OCI-LY1 (cell line): ENCODE results near the gene FARS2.

Experiments
- H2AFZ ChIP-seq: fragments of 200-600 bp; sonication (generic), shearing (Covaris generic); 2 replicates; pipeline ENCODE4 v1.6.0; 2014; ENCODE audit warnings: antibody characterized with exemption, mild to moderate bottlenecking, low read length
- H3F3A ChIP-seq: fragments of 200-600 bp; sonication (generic), shearing (Covaris generic); 2 replicates; pipeline ENCODE4 v1.6.0; 2014; ENCODE audit warnings: mild to moderate bottlenecking, antibody characterized with exemption, low read length, moderate library complexity; ENCODE audit not compliant: insufficient read depth
- H3K27ac ChIP-seq: fragments of 200-600 bp; sonication (generic); 2 replicates; pipeline ENCODE4 v1.5.1; 2014; ENCODE audit warnings: low read length, mixed run types, mild to moderate bottlenecking, low read depth; ENCODE audit not compliant: poor library complexity, severe bottlenecking
- H3K27me3 ChIP-seq: fragments of 200-600 bp; sonication (generic); 2 replicates; pipeline ENCODE4 v1.6.0; 2014; ENCODE audit warnings: antibody characterized with exemption, mild to moderate bottlenecking, low read length, moderate library complexity; ENCODE audit not compliant: insufficient read depth
- H3K36me3 ChIP-seq: fragments of 200-600 bp; sonication (generic); 2 replicates; pipeline ENCODE4 v1.6.1; 2014; ENCODE audit warnings: mild to moderate bottlenecking, antibody characterized with exemption, low read length, moderate library complexity, mixed read lengths; ENCODE audit not compliant: insufficient read depth
- H3K4me1 ChIP-seq: fragments of 200-600 bp; sonication (generic); 2 replicates; pipeline ENCODE4 v1.5.1; 2014; ENCODE audit warnings: mild to moderate bottlenecking, low read length, moderate library complexity; ENCODE audit not compliant: insufficient read depth, severe bottlenecking
- H3K4me2 ChIP-seq: fragments of 200-600 bp; sonication (generic), shearing (Covaris generic); 2 replicates; pipeline ENCODE4 v1.6.1; 2014; ENCODE audit warnings: low read length
- H3K4me3 ChIP-seq: fragments of 200-600 bp; sonication (generic); 2 replicates; pipeline ENCODE4 v1.5.1; 2014; ENCODE audit warnings: low read length, low read depth, mild to moderate bottlenecking, mixed read lengths; ENCODE audit not compliant: poor library complexity, severe bottlenecking
- H3K79me2 ChIP-seq: fragments of 200-600 bp; shearing (Covaris generic); 2 replicates; pipeline ENCODE4 v1.6.1; 2016; ENCODE audit warnings: mixed run types, low read length, mixed read lengths; ENCODE audit not compliant: insufficient read depth
- H3K9ac ChIP-seq: fragments of 200-600 bp; sonication (generic), shearing (Covaris generic); 2 replicates; pipeline ENCODE4 v1.6.1; 2014; ENCODE audit warnings: mild to moderate bottlenecking, low read length, mixed read lengths
- H3K9me2 ChIP-seq: fragments of 200-600 bp; sonication (generic), shearing (Covaris generic); 2 replicates; pipeline ENCODE4 v1.6.1; 2014; ENCODE audit warnings: low read depth, mild to moderate bottlenecking, low read length, mixed read lengths
- H3K9me3 ChIP-seq: fragments of 200-600 bp; shearing (Covaris generic); 2 replicates; pipeline ENCODE4 v1.6.1; 2014; ENCODE audit warnings: low read length, mixed read lengths
- H4K20me1 ChIP-seq: fragments of 200-600 bp; sonication (generic), shearing (Covaris generic); 2 replicates; pipeline ENCODE4 v1.6.0; 2016; ENCODE audit warnings: mild to moderate bottlenecking, low read length; ENCODE audit not compliant: insufficient read depth
- EZH2 ChIP-seq: fragments of 200-600 bp; sonication (generic), shearing (Covaris generic); IDR thresholded peaks from 2 replicates; pipeline ENCODE4 v1.8.0; 2017; ENCODE audit warnings: borderline replicate concordance, mixed run types, mild to moderate bottlenecking, antibody characterized with exemption, low read length, moderate library complexity, mixed read lengths
- TF ChIP-seq, protein P1 (sequence below): fragments of 200-600 bp; sonication (generic), shearing (Covaris generic); IDR thresholded peaks from 2 replicates; pipeline ENCODE4 v1.5.1; 2017; ENCODE audit warnings: mild to moderate bottlenecking, antibody characterized with exemption, low read length, moderate library complexity, mixed read lengths

FARS2 gene

DNA sequence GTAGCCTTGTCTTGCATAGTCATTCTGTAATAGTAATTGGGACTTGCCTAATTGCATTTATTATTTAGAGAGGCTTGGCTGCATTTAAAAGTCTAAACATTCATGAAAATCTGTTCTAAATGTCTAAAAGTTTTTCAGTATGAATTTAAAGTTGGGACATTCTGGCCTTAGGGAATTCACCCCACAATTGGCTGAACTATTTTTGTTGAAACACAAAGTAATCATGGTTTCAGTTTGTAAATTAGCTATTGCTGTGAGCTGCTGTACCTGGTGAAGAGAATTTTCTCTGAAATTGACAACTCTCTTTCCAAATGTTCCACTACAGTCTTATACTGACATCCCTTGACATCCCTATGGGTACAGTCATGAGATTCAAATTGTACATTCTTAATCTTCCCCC, 253.0 kb downstream of the FARS2 start:
- no peaks in the 10 kb centered on the region for H3K36me3 ChIP-seq
- no peaks in the 10 kb centered on the region for H3K9me3 ChIP-seq
- no peaks in the 10 kb centered on the region for H3K79me2 ChIP-seq
- peak overlapping the region; percentile 16 for H3K27ac ChIP-seq
- no peak overlapping the region for H3K4me2 ChIP-seq
- H3K4me3 ChIP-seq, result no peak overlapping the region
- H3K9ac ChIP-seq, result no peak overlapping the region
- H4K20me1 ChIP-seq, result no peaks in the 10 kb centered on the region
- no peak overlapping the region for H2AFZ ChIP-seq
- H3K27me3 ChIP-seq, result no peaks in the 10 kb centered on the region
- peaks cover 32% of the 10 kb centered on the region for H3K4me1 ChIP-seq
- H3K9me2 ChIP-seq, result no peaks in the 10 kb centered on the region
- no peak for TF ChIP-seq EZH2
- TF ChIP-seq, protein P1, sequence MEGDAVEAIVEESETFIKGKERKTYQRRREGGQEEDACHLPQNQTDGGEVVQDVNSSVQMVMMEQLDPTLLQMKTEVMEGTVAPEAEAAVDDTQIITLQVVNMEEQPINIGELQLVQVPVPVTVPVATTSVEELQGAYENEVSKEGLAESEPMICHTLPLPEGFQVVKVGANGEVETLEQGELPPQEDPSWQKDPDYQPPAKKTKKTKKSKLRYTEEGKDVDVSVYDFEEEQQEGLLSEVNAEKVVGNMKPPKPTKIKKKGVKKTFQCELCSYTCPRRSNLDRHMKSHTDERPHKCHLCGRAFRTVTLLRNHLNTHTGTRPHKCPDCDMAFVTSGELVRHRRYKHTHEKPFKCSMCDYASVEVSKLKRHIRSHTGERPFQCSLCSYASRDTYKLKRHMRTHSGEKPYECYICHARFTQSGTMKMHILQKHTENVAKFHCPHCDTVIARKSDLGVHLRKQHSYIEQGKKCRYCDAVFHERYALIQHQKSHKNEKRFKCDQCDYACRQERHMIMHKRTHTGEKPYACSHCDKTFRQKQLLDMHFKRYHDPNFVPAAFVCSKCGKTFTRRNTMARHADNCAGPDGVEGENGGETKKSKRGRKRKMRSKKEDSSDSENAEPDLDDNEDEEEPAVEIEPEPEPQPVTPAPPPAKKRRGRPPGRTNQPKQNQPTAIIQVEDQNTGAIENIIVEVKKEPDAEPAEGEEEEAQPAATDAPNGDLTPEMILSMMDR, result no peak
- no peaks in the 10 kb centered on the region; the same call in 1 of the 2 replicates for H3F3A ChIP-seq

DNA sequence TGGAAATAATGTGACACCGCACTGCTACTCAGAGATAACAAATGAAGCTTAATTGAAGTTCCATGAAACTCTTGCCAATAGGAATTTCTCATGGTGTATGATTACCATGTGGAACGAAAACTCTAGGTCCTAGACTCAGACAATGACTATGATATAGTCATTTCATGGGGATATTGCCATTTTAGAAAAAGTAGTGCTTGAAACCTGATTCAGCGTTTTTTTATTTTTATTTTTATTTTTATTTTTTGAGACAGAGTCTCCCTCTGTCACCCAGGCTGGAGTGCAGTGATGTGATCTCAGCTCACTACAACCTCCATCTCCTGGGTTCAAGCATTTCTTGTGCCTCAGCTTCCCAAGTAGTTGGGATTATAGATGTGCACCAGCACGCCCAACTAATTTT, 253.9 kb downstream of the FARS2 start:
- no peaks in the 10 kb centered on the region for H3K9me2 ChIP-seq
- no peak overlapping the region for H3K27ac ChIP-seq
- peaks cover 40% of the 10 kb centered on the region for H3K4me1 ChIP-seq
- no peaks in the 10 kb centered on the region for H4K20me1 ChIP-seq
- no peak overlapping the region for H3K9ac ChIP-seq
- no peak overlapping the region for H2AFZ ChIP-seq
- H3K9me3 ChIP-seq, result no peaks in the 10 kb centered on the region
- TF ChIP-seq, protein P1, result no peak
- TF ChIP-seq EZH2, result no peak
- H3K79me2 ChIP-seq, result no peaks in the 10 kb centered on the region
- no peaks in the 10 kb centered on the region for H3K27me3 ChIP-seq
- no peaks in the 10 kb centered on the region for H3K36me3 ChIP-seq
- no peaks in the 10 kb centered on the region; the same call in 1 of the 2 replicates for H3F3A ChIP-seq
- no peak overlapping the region for H3K4me3 ChIP-seq
- no peak overlapping the region for H3K4me2 ChIP-seq

DNA sequence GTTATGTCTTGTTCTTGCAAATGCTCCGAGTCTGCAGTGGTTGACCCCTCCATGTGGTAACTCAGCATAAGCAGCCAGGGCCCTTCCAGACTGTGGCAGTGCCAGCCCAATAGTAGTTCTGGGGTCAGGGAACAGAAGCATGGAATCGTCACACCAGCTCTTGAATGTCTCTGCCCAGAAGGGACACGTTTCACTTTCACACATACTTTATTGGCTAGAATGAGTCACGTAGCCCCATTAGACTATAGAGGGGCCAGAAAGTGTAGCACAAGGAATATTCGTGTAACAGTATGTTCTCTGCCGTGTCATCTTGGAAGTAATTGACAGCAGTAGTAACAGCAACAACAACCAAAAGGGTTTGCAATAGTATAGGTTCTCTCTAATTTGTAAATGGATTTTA, 254.7 kb downstream of the FARS2 start:
- Histone ChIP-seq H3K9ac (no peak overlapping the region), H4K20me1 (no peaks in the 10 kb centered on the region), H3K4me2 (no peak overlapping the region), H3K4me3 (no peak overlapping the region), H3K9me2 (no peaks in the 10 kb centered on the region), H3K27ac (peak overlapping the region; percentile 23), H2AFZ (no peak overlapping the region), H3K36me3 (no peaks in the 10 kb centered on the region), H3K79me2 (no peaks in the 10 kb centered on the region), H3F3A (no peaks in the 10 kb centered on the region; the same call in 1 of the 2 replicates), H3K9me3 (no peaks in the 10 kb centered on the region), H3K27me3 (no peaks in the 10 kb centered on the region), H3K4me1 (peaks cover 46% of the 10 kb centered on the region)
- no peak for TF ChIP-seq EZH2
- TF ChIP-seq, protein P1, result no peak
